K562 (cell line): ENCODE measurements around the gene PSMD2. TPM values are rescaled to one million over a fixed set of nuclear protein-coding genes. Genes with fewer than 3 reads are reported as not detected.
A peak's percentile ranks its signal among the peaks of the same experiment; 100 is the strongest.

Source experiments
- REST ChIP-seq, 2 experiments: fragments of 450-650 bp; formaldehyde crosslinking in 1 of 2; IDR thresholded peaks; 2 replicates each; pipeline versions ENCODE4 v1.4.0 to v1.6.1; 2014 to 2020; ENCODE audit warnings: mild to moderate bottlenecking in 2 of 2, borderline replicate concordance in 1 of 2, low read depth in 1 of 2
- polyA plus RNA-seq, 8 experiments: library from polyadenylated mRNA; depleted of rRNA in 4 of 8; stranded (reverse) in 5 of 8; unstranded in 3 of 8; fragments of >200 nt; fragmentation: Nextera tagmentation in 2 of 8; fragmentation: Illumina TruSeq in 1 of 8; extraction: Ambion mirVana in 2 of 8; extraction: Trizol in 1 of 8; gene quantifications; 2 replicates each; pipeline versions ENCODE4 v1.2.1 to v1.2.3, GENCODE V29; 2011 to 2014; ENCODE audit warnings: inconsistent platforms in 1 of 8, missing spikeins in 1 of 8
- total RNA-seq, 7 experiments: library from RNA; depleted of rRNA in 6 of 7; stranded (reverse); fragments of >200 nt in 6 of 7; fragmentation: Illumina TruSeq in 2 of 7; extraction: Trizol in 2 of 7; gene quantifications; 2 replicates each; pipeline versions ENCODE4 v1.2.1 to v1.2.3, GENCODE V29; 2011 to 2021; ENCODE audit warnings: low replicate concordance in 1 of 7

PSMD2 gene
- total and polyA plus RNA-seq, 9 of the 15 experiments (the other 6 are each of a cell fraction or from before 2014, with no cell fraction given), result 152 to 484 (median 295) TPM

- TF ChIP-seq REST (IDR thresholded peaks at IDR 0.05; ENCODE audit: borderline replicate concordance), result 0 out of 2 replicates have a peak, but pooled peaks have one; percentile 5
- TF ChIP-seq REST (CRISPR knock-in tag; IDR thresholded peaks at IDR 0.05; ENCODE audit: low read depth), result 0 out of 2 replicates have a peak, but pooled peaks have one; percentile 38
These were observed 38.2 kb upstream of the PSMD2 start (continued) for GRCh38 chr3:184260724-184261269.
